ENCODE results near the gene ZDHHC9.

DNA sequence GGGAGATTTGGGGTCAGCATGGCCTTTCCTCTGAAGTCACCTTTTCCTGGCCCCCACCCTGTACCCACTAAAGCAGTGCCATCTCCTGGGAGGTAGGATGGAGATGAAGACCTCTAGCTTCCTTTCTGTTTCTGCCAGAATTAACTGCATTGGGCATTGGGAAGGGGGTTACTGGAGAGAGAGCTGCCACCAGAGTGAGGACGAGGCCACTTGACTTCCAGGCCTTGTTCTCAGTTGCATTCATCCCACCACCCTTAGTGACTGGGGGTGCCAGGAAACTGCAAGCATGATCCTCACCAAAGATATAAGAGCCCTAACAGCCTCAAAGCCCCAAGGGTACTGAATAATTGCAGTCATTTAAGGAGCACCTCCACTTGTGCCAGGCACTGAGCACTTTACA lies 48.1 kb downstream of the ZDHHC9 start:
- TF ChIP-seq, protein P1, sequence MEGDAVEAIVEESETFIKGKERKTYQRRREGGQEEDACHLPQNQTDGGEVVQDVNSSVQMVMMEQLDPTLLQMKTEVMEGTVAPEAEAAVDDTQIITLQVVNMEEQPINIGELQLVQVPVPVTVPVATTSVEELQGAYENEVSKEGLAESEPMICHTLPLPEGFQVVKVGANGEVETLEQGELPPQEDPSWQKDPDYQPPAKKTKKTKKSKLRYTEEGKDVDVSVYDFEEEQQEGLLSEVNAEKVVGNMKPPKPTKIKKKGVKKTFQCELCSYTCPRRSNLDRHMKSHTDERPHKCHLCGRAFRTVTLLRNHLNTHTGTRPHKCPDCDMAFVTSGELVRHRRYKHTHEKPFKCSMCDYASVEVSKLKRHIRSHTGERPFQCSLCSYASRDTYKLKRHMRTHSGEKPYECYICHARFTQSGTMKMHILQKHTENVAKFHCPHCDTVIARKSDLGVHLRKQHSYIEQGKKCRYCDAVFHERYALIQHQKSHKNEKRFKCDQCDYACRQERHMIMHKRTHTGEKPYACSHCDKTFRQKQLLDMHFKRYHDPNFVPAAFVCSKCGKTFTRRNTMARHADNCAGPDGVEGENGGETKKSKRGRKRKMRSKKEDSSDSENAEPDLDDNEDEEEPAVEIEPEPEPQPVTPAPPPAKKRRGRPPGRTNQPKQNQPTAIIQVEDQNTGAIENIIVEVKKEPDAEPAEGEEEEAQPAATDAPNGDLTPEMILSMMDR (IDR thresholded peaks at IDR 0.05 in 4 of 5, conservative IDR thresholded peaks at IDR 0.05 in 1 of 5) = no peak
- no peak for TF ChIP-seq POLR2A (IDR thresholded peaks at IDR 0.05)
